Fibroblast of pulmonary artery (primary cell): ENCODE results near the gene UBE2R2.
A peak's percentile ranks its signal among the peaks of the same experiment; 100 is the strongest.

Source experiments
- DNase-seq: peaks from one replicate; pipeline ENCODE4 v3.0.0-alpha.2; 2010; ENCODE audit warnings: low read depth
- H3K4me3 ChIP-seq: replicated peaks from 2 replicates; pipeline ENCODE4 v1.5.1; 2011; ENCODE audit warnings: low read depth, mild to moderate bottlenecking, control low read depth, low read length, moderate library complexity
- CTCF ChIP-seq: IDR thresholded peaks from 2 replicates; pipeline ENCODE4 v1.5.1; 2011; ENCODE audit warnings: mild to moderate bottlenecking, control low read depth, low read length, inconsistent platforms; ENCODE audit errors: missing control alignments

Gene UBE2R2

GRCh38 chr9:33809506-33809905 lies 7.5 kb upstream of the UBE2R2 start:
- TF ChIP-seq CTCF, result no peak
- H3K4me3 ChIP-seq, result no peak overlapping the region
- no peak for DNase-seq

- DNase-seq, result peak; percentile 68
- TF ChIP-seq CTCF, result peak; percentile 61
- no peak overlapping the region for H3K4me3 ChIP-seq
Measured at GRCh38 chr9:33813712-33814641, 3.0 kb upstream of the UBE2R2 start.

GRCh38 chr9:33815781-33816180 lies 1.2 kb upstream of the UBE2R2 start:
- DNase-seq, result no peak
- H3K4me3 ChIP-seq, result no peak overlapping the region
- TF ChIP-seq CTCF, result no peak

GRCh38 chr9:33817327-33818166 lies 587 bp downstream of the UBE2R2 start:
- TF ChIP-seq CTCF, result peak; percentile 29
- DNase-seq, result peak; percentile 75
- H3K4me3 ChIP-seq, result peak overlapping the region; percentile 90

GRCh38 chr9:33818167-33818846 lies 1.3 kb downstream of the UBE2R2 start:
- no peak for TF ChIP-seq CTCF
- H3K4me3 ChIP-seq, result peak overlapping the region; percentile 90
- DNase-seq, result no peak

- H3K4me3 ChIP-seq, result peak overlapping the region; percentile 90
- DNase-seq, result peak; percentile 30
- TF ChIP-seq CTCF, result no peak
Measured at GRCh38 chr9:33818847-33819500, 2.0 kb downstream of the UBE2R2 start.
